Stimulated activated CD4-positive, alpha-beta T cell treated with anti-CD3 and anti-CD28 coated beads, Interleukin-15, amount 100 ng/mL, for 48 hours (primary cell): ENCODE results near the gene VWDE.
"Not testable (repeated sequence)": the region's sequence is repeated elsewhere in the genome, so short reads cannot be mapped to it uniquely, and the experiment has no call there.

Experiments
- DNase-seq, 2 donors: peaks; one replicate each; pipeline ENCODE4 v3.0.0-alpha.2; 2020; ENCODE audit warnings: low read depth in 2 of 2

VWDE gene

GRCh38 chr7:12401538-12402364 lies 1.9 kb downstream of the VWDE start:
- no peak for DNase-seq

- no peak for DNase-seq
Observed at GRCh38 chr7:12398186-12398585, 5.5 kb downstream of the VWDE start.

GRCh38 chr7:12397671-12398070 lies 6.0 kb downstream of the VWDE start:
- DNase-seq, result no peak

GRCh38 chr7:12396670-12397069 lies 7.0 kb downstream of the VWDE start:
- DNase-seq, result not testable (repeated sequence)

- no peak for DNase-seq
Observed at GRCh38 chr7:12391922-12392615, 11.6 kb downstream of the VWDE start.

GRCh38 chr7:12389089-12389700 lies 14.5 kb downstream of the VWDE start:
- DNase-seq, result peak; percentile 3 to 11

GRCh38 chr7:12386313-12386740 lies 17.3 kb downstream of the VWDE start:
- DNase-seq, result no peak

GRCh38 chr7:12385364-12385786 lies 18.3 kb downstream of the VWDE start:
- DNase-seq, result no peak

- DNase-seq, result no peak
Observed at GRCh38 chr7:12383377-12383776, 20.3 kb downstream of the VWDE start.

GRCh38 chr7:12378389-12378788 lies 25.3 kb downstream of the VWDE start:
- no peak for DNase-seq

- no peak for DNase-seq
Observed at GRCh38 chr7:12377406-12377805, 26.3 kb downstream of the VWDE start.

GRCh38 chr7:12373580-12374263 lies 29.9 kb downstream of the VWDE start:
- DNase-seq, result no peak

GRCh38 chr7:12370249-12370648 lies 33.4 kb downstream of the VWDE start:
- DNase-seq, result no peak

GRCh38 chr7:12369756-12370155 lies 33.9 kb downstream of the VWDE start:
- DNase-seq, result no peak

- no peak for DNase-seq
Observed at GRCh38 chr7:12369072-12369471, 34.6 kb downstream of the VWDE start.

- DNase-seq, result no peak
Observed at GRCh38 chr7:12360948-12361347, 42.7 kb downstream of the VWDE start.

- no peak for DNase-seq
Observed at GRCh38 chr7:12358694-12359093, 45.0 kb downstream of the VWDE start.

- no peak for DNase-seq
Observed at GRCh38 chr7:12357508-12357907, 46.2 kb downstream of the VWDE start.

- no peak for DNase-seq
Observed at GRCh38 chr7:12351843-12352242, 51.8 kb downstream of the VWDE start.

GRCh38 chr7:12350971-12351370 lies 52.7 kb downstream of the VWDE start:
- no peak for DNase-seq

GRCh38 chr7:12337095-12337494 lies 66.6 kb downstream of the VWDE start:
- no peak for DNase-seq
